K562 (cell line): ENCODE measurements around the gene ANKRD49. TPM values are rescaled to one million over a fixed set of nuclear protein-coding genes. Genes with fewer than 3 reads are reported as not detected.

Experiments used
- ATAC-seq: fragments of 200-7000 bp; cut with Tn5 transposase; 3 replicates; pipeline ENCODE4 v1.9.1; 2020; ENCODE audit warnings: moderate library complexity
- BruUV-seq: library from RNA; stranded (reverse); fragments of 400-500 nt; replicated peaks from 2 replicates; lab custom pipeline; 2021; lab: Mats Ljungman, UMichigan
- CTCF ChIA-PET: fragments of 300-600 bp; formaldehyde crosslinking; extraction: SDS; loops from one replicate; lab custom pipeline; 2021; ENCODE audit warnings: low intra/inter-chr PET ratio; lab: Yijun Ruan, JAX
- POLR2A ChIA-PET: fragments of 300-600, 350-650 bp; sonication (Branson Sonifier 250); formaldehyde crosslinking; extraction: SDS; loops from one replicate; lab custom pipeline; 2021; ENCODE audit warnings: antibody characterized with exemption, inconsistent platforms; lab: Yijun Ruan, JAX
- DNase-seq, 4 experiments: peaks; one replicate each; pipeline versions ENCODE4 v3.0.0 to v3.0.0-alpha.2; 2011 to 2018; ENCODE audit warnings: low spot score in 3 of 4, mixed read lengths in 3 of 4; ENCODE audit errors: extremely low read depth in 1 of 4
- FAIRE-seq: peaks from 2 replicates; lab custom pipeline; 2011; peaks lifted over from hg19 to GRCh38; lab: Jason Lieb, UNC
- H2AFZ ChIP-seq: 2 replicates; pipeline ENCODE4 v1.6.0; 2011; ENCODE audit warnings: low read depth, low read length, control low read depth, inconsistent platforms
- H3K27ac ChIP-seq: fragments of 200-600 bp; 3 replicates; pipeline ENCODE4 v1.8.0; 2011; ENCODE audit warnings: low read depth, mild to moderate bottlenecking, control low read depth, inconsistent platforms, low read length, moderate library complexity, mixed read lengths; ENCODE audit errors: extremely low read depth
- H3K27me3 ChIP-seq, 2 experiments: fragments of 300-600 bp in 1 of 2; 2 replicates in 1 of 2; 3 replicates in 1 of 2; pipeline versions ENCODE4 v1.6.0 to v1.8.0; 2011; ENCODE audit warnings: inconsistent platforms in 2 of 2, low read length in 2 of 2, mild to moderate bottlenecking in 1 of 2, mixed read lengths in 1 of 2, moderate library complexity in 1 of 2; ENCODE audit not compliant: control insufficient read depth in 2 of 2, insufficient read depth in 2 of 2
- H3K36me3 ChIP-seq: fragments of 300-600 bp; 3 replicates; pipeline ENCODE4 v1.8.0; 2011; ENCODE audit warnings: mild to moderate bottlenecking, low read length, inconsistent platforms; ENCODE audit not compliant: control insufficient read depth, insufficient read depth
- H3K4me1 ChIP-seq, 2 experiments: fragments of 200-600 bp in 1 of 2; replicated peaks in 1 of 2; 2 replicates in 1 of 2; 3 replicates in 1 of 2; pipeline versions ENCODE4 v1.5.1 to v1.8.0; 2011; ENCODE audit warnings: inconsistent platforms in 2 of 2, low read length in 2 of 2, mild to moderate bottlenecking in 1 of 2, mixed read lengths in 1 of 2, moderate library complexity in 1 of 2; ENCODE audit not compliant: control insufficient read depth in 2 of 2, insufficient read depth in 2 of 2
- H3K4me2 ChIP-seq: 2 replicates; pipeline ENCODE4 v1.6.1; 2011; ENCODE audit warnings: low read length, control low read depth, inconsistent platforms, mixed read lengths; ENCODE audit not compliant: insufficient read depth
- H3K4me3 ChIP-seq: fragments of 200-600 bp; sonication (generic), shearing (Covaris generic); 2 replicates; pipeline ENCODE4 v1.5.1; 2016; ENCODE audit warnings: control low read depth, inconsistent platforms
- H3K79me2 ChIP-seq: fragments of 200-600 bp; 3 replicates; pipeline ENCODE4 v1.8.0; 2011; ENCODE audit warnings: low read length, inconsistent platforms; ENCODE audit not compliant: control insufficient read depth, insufficient read depth
- H3K9ac ChIP-seq, 2 experiments: 2 replicates each; pipeline versions ENCODE4 v1.6.0 to v1.6.1; 2011; ENCODE audit warnings: low read depth in 2 of 2, low read length in 2 of 2, control low read depth in 1 of 2, inconsistent platforms in 1 of 2, mild to moderate bottlenecking in 1 of 2, mixed read lengths in 1 of 2; ENCODE audit not compliant: insufficient read depth in 1 of 2
- H3K9me1 ChIP-seq: one replicate; pipeline ENCODE4 v1.6.0; 2011; ENCODE audit warnings: inconsistent platforms, mild to moderate bottlenecking, low read length, moderate library complexity; ENCODE audit not compliant: control insufficient read depth, insufficient read depth
- H3K9me3 ChIP-seq: replicated peaks from 2 replicates; pipeline ENCODE4 v1.5.1; 2011; ENCODE audit warnings: low read depth, low read length, inconsistent platforms; ENCODE audit not compliant: control insufficient read depth, insufficient read depth
- H4K20me1 ChIP-seq: replicated peaks from 2 replicates; pipeline ENCODE4 v1.6.1; 2011; ENCODE audit warnings: low read length, inconsistent platforms, mixed read lengths; ENCODE audit not compliant: control insufficient read depth, insufficient read depth
- FOXM1 ChIP-seq, 2 experiments: fragments of 450-650 bp in 1 of 2; sonication (generic) in 1 of 2; formaldehyde crosslinking in 1 of 2; IDR thresholded peaks; 2 replicates each; pipeline versions ENCODE4 v1.6.1 to v1.9.0; 2017 to 2022; ENCODE audit warnings: low read depth in 2 of 2, mild to moderate bottlenecking in 2 of 2, missing genetic modification reagents in 1 of 2, moderate library complexity in 1 of 2
- GABPA ChIP-seq: fragments of 200-800 bp; sonication (Bioruptor generic); conservative IDR thresholded peaks from 2 replicates; pipeline ENCODE4 v1.6.1; 2016; ENCODE audit warnings: low read depth, missing genetic modification characterization, missing compliant biosample characterization
- GTF2B ChIP-seq: IDR thresholded peaks from 2 replicates; pipeline ENCODE4 v1.6.1; 2011; ENCODE audit not compliant: insufficient read length; ENCODE audit errors: extremely low read depth
- PYGO2 ChIP-seq: fragments of 450-650 bp; IDR thresholded peaks from 2 replicates; pipeline ENCODE4 v1.6.1; 2016; ENCODE audit warnings: mild to moderate bottlenecking, missing genetic modification characterization, moderate library complexity, missing compliant biosample characterization
- RHOXF2B ChIP-seq: fragments of 250-450 bp; sonication (Bioruptor Pico); conservative IDR thresholded peaks from 2 replicates; pipeline ENCODE4 v1.5.1; 2021
- ZNF253 ChIP-seq: fragments of 250-450 bp; sonication (Bioruptor Pico); conservative IDR thresholded peaks from 2 replicates; pipeline ENCODE4 v1.6.1; 2021; ENCODE audit warnings: mild to moderate bottlenecking
- ZNF586 ChIP-seq: fragments of 450-650 bp; formaldehyde crosslinking; conservative IDR thresholded peaks from 2 replicates; pipeline ENCODE4 v1.4.0; 2020; ENCODE audit warnings: mild to moderate bottlenecking, moderate library complexity
- ZNF764 ChIP-seq: fragments of 250-450 bp; sonication (Bioruptor Pico); IDR thresholded peaks from 2 replicates; pipeline ENCODE4 v1.4.0; 2020; ENCODE audit warnings: low read depth, mild to moderate bottlenecking, moderate library complexity
- WGBS: fragments of 100-300 bp; shearing (Covaris generic); methylation state at CpG from one replicate; pipeline ENCODE4 v1.1.6; 2016; ENCODE audit warnings: low coverage, mixed read lengths; ENCODE audit not compliant: insufficient coverage; ENCODE audit errors: missing lambda C conversion rate; 5-methylcytosine and 5-hydroxymethylcytosine counted together
- in situ Hi-C: fragments of 300-500 bp; cut with MboI; formaldehyde crosslinking; loops from 4 replicates; pipeline ENCODE4 v1.15.0; 2018; ENCODE audit warnings: inconsistent platforms, mixed read lengths
- intact Hi-C: fragments of 100-400 bp; cut with micrococcal nuclease; formaldehyde crosslinking; loops from 2 replicates; pipeline ENCODE4 v1.14.2; 2022
- polyA plus RNA-seq, 8 experiments: library from polyadenylated mRNA; depleted of rRNA in 4 of 8; stranded (reverse) in 5 of 8; unstranded in 3 of 8; fragments of >200 nt; fragmentation: Nextera tagmentation in 2 of 8; fragmentation: Illumina TruSeq in 1 of 8; extraction: Ambion mirVana in 2 of 8; extraction: Trizol in 1 of 8; gene quantifications; 2 replicates each; pipeline versions ENCODE4 v1.2.1 to v1.2.3, GENCODE V29; 2011 to 2014; ENCODE audit warnings: inconsistent platforms in 1 of 8, missing spikeins in 1 of 8
- total RNA-seq, 7 experiments: library from RNA; depleted of rRNA in 6 of 7; stranded (reverse); fragments of >200 nt in 6 of 7; fragmentation: Illumina TruSeq in 2 of 7; extraction: Trizol in 2 of 7; gene quantifications; 2 replicates each; pipeline versions ENCODE4 v1.2.1 to v1.2.3, GENCODE V29; 2011 to 2021; ENCODE audit warnings: low replicate concordance in 1 of 7
- TF ChIP-seq, protein P1 (sequence below): sonication (generic); IDR thresholded peaks from 2 replicates; pipeline ENCODE4 v1.6.1; 2016
- TF ChIP-seq, protein P2 (sequence below): sonication (generic); formaldehyde crosslinking; IDR thresholded peaks from 2 replicates; pipeline ENCODE4 v1.8.1; 2022; ENCODE audit warnings: missing genetic modification reagents

Gene ANKRD49
- total and polyA plus RNA-seq, 9 of the 15 experiments (the other 6 are each of a cell fraction or from before 2014, with no cell fraction given): 13.4 to 43.5 (median 30.6) TPM

- intact Hi-C loops: no loop called here
- H3K9me3 ChIP-seq: no peaks in the 10 kb centered on the region
- H3K4me3 ChIP-seq: no peak overlapping the region
- no peak overlapping the region for H2AFZ ChIP-seq
- no peak overlapping the region for H3K27ac ChIP-seq
- no peak overlapping the region for H3K9ac ChIP-seq
- no peaks in the 10 kb centered on the region for H4K20me1 ChIP-seq
- CTCF ChIA-PET: no interaction called here
- no peak overlapping the region for H3K4me2 ChIP-seq
- DNase-seq: no peak
- in situ Hi-C loops: no loop called here
- H3K79me2 ChIP-seq: no peaks in the 10 kb centered on the region
- POLR2A ChIA-PET: interaction anchor here (0.5 kb wide), 1 partner anchor 70 kb away, joined by 4 read pairs; no protein-coding TSS in a partner anchor
- BruUV-seq: no TSS peak
- no peaks in the 10 kb centered on the region for H3K27me3 ChIP-seq
- peaks cover 63% of the 10 kb centered on the region for H3K36me3 ChIP-seq
- no peak for ATAC-seq
- no peaks in the 10 kb centered on the region for H3K4me1 ChIP-seq
- TF ChIP-seq ZNF586 (CRISPR knock-in tag): no peak
- TF ChIP-seq, protein P1, sequence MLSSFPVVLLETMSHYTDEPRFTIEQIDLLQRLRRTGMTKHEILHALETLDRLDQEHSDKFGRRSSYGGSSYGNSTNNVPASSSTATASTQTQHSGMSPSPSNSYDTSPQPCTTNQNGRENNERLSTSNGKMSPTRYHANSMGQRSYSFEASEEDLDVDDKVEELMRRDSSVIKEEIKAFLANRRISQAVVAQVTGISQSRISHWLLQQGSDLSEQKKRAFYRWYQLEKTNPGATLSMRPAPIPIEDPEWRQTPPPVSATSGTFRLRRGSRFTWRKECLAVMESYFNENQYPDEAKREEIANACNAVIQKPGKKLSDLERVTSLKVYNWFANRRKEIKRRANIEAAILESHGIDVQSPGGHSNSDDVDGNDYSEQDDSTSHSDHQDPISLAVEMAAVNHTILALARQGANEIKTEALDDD: 0 out of 2 replicates have a peak, but pooled peaks have one; percentile 14
- no peak for FAIRE-seq
- no peaks in the 10 kb centered on the region for H3K9me1 ChIP-seq
- 100% methylated on average over 3 of the region's 3 CpGs for WGBS
These were observed 20.6 kb upstream of the ANKRD49 start for GRCh38 chr11:94472916-94473799.

DNA sequence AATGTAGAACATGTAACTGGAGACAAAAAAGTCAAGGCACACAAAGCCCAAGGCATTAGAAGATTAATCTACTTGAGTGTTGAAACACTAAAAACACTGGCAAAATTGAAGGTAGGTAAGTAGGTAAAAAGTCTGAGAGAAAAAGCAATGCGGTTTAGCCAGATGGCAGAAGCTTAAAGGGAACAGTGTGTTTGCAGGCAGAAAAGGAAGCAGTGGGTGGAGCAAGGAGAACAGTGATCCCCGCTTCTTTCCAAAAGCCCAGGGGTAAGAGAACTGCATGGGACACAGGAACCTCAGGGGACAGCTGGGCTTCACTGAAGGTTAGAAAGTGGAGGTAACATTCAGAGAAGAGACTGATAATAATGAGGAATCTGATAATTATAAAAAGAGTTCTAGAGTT, 16.2 kb upstream of the ANKRD49 start:
- H3K27me3 ChIP-seq: no peaks in the 10 kb centered on the region
- ATAC-seq (no peak), FAIRE-seq (no peak), DNase-seq (no peak)
- no peaks in the 10 kb centered on the region for H4K20me1 ChIP-seq
- H3K9me1 ChIP-seq: no peaks in the 10 kb centered on the region
- no TSS peak for BruUV-seq
- intact Hi-C loops: no loop called here
- in situ Hi-C loops: no loop called here
- H3K27ac ChIP-seq: no peak overlapping the region
- ChIA-PET CTCF (no interaction called here), POLR2A (interaction anchor here (0.7 to 1.4 kb wide), 3 partner anchors 13 to 736 kb away, joined by 3 read pairs; partner anchors contain the start of genes C11orf54 and TAF1D)
- H3K9ac ChIP-seq: no peak overlapping the region
- H3K4me3 ChIP-seq: no peak overlapping the region
- no peaks in the 10 kb centered on the region for H3K4me1 ChIP-seq
- H3K79me2 ChIP-seq: no peaks in the 10 kb centered on the region
- WGBS: 82% methylated on average over 2 of the region's 2 CpGs
- no peak overlapping the region for H2AFZ ChIP-seq
- no peaks in the 10 kb centered on the region for H3K9me3 ChIP-seq
- H3K4me2 ChIP-seq: no peak overlapping the region
- H3K36me3 ChIP-seq: peaks cover 64% of the 10 kb centered on the region
- TF ChIP-seq PYGO2 (tag): no peak
- no peak for TF ChIP-seq GTF2B
- TF ChIP-seq, protein P2, sequence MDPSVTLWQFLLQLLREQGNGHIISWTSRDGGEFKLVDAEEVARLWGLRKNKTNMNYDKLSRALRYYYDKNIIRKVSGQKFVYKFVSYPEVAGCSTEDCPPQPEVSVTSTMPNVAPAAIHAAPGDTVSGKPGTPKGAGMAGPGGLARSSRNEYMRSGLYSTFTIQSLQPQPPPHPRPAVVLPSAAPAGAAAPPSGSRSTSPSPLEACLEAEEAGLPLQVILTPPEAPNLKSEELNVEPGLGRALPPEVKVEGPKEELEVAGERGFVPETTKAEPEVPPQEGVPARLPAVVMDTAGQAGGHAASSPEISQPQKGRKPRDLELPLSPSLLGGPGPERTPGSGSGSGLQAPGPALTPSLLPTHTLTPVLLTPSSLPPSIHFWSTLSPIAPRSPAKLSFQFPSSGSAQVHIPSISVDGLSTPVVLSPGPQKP: no peak
- no peak for TF ChIP-seq ZNF764 (CRISPR knock-in tag)
- TF ChIP-seq RHOXF2B (CRISPR knock-in tag): no peak
- TF ChIP-seq GABPA (tag): no peak
- no peak for TF ChIP-seq FOXM1 (IDR thresholded peaks at IDR 0.05; ENCODE audit: low read depth)
- TF ChIP-seq FOXM1 (CRISPR knock-in tag; IDR thresholded peaks at IDR 0.05; ENCODE audit: low read depth): no peak
- TF ChIP-seq ZNF253 (CRISPR knock-in tag): no peak
